ENCODE results near the gene STK32B. TPM values are rescaled to one million over a fixed set of nuclear protein-coding genes. Genes with fewer than 3 reads are reported as not detected.

STK32B gene
- total RNA-seq, 1 experiment from 2014 or later = not detected

DNA sequence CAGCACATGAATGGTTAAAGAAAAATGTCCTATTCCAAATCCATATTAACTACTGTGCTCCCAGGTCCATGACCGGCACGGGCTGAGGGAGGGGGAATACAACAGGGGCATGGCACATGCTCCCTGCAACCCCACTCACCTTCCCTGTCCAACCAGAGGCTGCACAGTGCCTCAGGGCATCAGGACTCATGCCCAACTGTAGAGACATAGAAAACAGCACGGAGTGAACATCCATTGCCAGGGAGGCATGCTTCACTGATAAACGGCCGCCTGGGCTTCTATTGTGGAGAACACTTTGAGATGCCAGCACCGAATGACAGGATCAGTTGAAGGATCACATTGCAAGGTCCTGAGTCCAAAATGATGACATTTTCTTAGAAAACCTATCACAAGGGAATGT lies 140.6 kb downstream of the STK32B start:
- no TSS peak for BruUV-seq (replicated peaks)
- peaks cover 3% of the 10 kb centered on the region for H3K9me3 Mint-ChIP-seq (ENCODE audit: low read depth, unreplicated experiment)
- CTCF ChIA-PET = no interaction called here
- no peak overlapping the region for H3K27ac Mint-ChIP-seq (ENCODE audit: unreplicated experiment)
- no peaks in the 10 kb centered on the region for H3K4me1 Mint-ChIP-seq (ENCODE audit: low read depth, unreplicated experiment)
- no peak for DNase-seq
- intact Hi-C loops (cut with micrococcal nuclease; ENCODE audit: unreplicated experiment) = no loop called here
- TF ChIP-seq, protein P1, sequence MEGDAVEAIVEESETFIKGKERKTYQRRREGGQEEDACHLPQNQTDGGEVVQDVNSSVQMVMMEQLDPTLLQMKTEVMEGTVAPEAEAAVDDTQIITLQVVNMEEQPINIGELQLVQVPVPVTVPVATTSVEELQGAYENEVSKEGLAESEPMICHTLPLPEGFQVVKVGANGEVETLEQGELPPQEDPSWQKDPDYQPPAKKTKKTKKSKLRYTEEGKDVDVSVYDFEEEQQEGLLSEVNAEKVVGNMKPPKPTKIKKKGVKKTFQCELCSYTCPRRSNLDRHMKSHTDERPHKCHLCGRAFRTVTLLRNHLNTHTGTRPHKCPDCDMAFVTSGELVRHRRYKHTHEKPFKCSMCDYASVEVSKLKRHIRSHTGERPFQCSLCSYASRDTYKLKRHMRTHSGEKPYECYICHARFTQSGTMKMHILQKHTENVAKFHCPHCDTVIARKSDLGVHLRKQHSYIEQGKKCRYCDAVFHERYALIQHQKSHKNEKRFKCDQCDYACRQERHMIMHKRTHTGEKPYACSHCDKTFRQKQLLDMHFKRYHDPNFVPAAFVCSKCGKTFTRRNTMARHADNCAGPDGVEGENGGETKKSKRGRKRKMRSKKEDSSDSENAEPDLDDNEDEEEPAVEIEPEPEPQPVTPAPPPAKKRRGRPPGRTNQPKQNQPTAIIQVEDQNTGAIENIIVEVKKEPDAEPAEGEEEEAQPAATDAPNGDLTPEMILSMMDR (IDR thresholded peaks at IDR 0.05; ENCODE audit: unreplicated experiment) = no peak
- H3K4me3 Mint-ChIP-seq (ENCODE audit: low read depth, unreplicated experiment) = no peak overlapping the region
- H3K27me3 Mint-ChIP-seq (ENCODE audit: unreplicated experiment) = no peaks in the 10 kb centered on the region
- H3K36me3 Mint-ChIP-seq (ENCODE audit: insufficient read depth, unreplicated experiment) = no peaks in the 10 kb centered on the region

DNA sequence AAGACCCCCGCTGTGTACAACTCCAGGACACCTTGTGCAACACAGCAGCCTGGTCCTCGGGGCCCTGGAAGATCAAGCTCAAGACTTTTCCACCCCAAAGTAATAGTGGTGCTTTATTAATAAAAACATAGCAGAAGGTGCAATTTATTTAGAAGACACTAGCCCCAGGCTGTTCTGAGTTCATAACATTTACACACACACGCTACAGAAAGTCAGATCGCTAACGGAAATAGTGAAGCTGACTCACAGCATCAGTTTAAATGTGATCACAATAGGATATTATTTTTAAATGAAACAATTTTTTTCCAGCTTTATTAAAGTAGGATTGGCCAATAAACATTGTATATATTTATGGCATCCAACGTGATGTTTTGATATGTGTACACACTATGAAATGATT lies 141.0 kb downstream of the STK32B start:
- no peak overlapping the region for H3K4me3 Mint-ChIP-seq (ENCODE audit: low read depth, unreplicated experiment)
- CTCF ChIA-PET = no interaction called here
- no peaks in the 10 kb centered on the region for H3K27me3 Mint-ChIP-seq (ENCODE audit: unreplicated experiment)
- no TSS peak for BruUV-seq (replicated peaks)
- peaks cover 3% of the 10 kb centered on the region for H3K9me3 Mint-ChIP-seq (ENCODE audit: low read depth, unreplicated experiment)
- no peaks in the 10 kb centered on the region for H3K4me1 Mint-ChIP-seq (ENCODE audit: low read depth, unreplicated experiment)
- intact Hi-C loops (cut with micrococcal nuclease; ENCODE audit: unreplicated experiment) = no loop called here
- no peaks in the 10 kb centered on the region for H3K36me3 Mint-ChIP-seq (ENCODE audit: insufficient read depth, unreplicated experiment)
- TF ChIP-seq, protein P1 (IDR thresholded peaks at IDR 0.05; ENCODE audit: unreplicated experiment) = no peak
- no peak for DNase-seq
- no peak overlapping the region for H3K27ac Mint-ChIP-seq (ENCODE audit: unreplicated experiment)

DNA sequence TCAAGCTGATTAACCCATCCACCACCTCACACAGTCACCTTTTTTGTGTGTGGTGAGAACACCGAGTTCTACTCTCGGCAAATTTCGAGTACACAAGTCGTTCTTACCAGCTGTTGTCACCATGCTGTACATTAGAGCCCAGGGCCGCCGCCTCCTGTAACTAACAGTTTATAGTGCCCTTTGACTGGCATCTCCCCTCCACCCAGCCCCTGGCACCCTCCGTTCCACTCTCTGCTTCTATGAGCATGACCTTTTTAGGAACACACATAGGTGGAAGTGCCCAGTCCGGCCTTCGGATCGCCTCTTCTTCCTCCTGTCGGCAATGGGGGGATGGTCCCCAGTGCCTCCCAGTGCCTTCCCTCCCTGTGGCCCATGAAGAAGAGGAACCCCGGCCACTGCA lies 141.4 kb downstream of the STK32B start:
- no peaks in the 10 kb centered on the region for H3K4me1 Mint-ChIP-seq (ENCODE audit: low read depth, unreplicated experiment)
- H3K9me3 Mint-ChIP-seq (ENCODE audit: low read depth, unreplicated experiment) = peaks cover 3% of the 10 kb centered on the region
- no TSS peak for BruUV-seq (replicated peaks)
- H3K36me3 Mint-ChIP-seq (ENCODE audit: insufficient read depth, unreplicated experiment) = no peaks in the 10 kb centered on the region
- TF ChIP-seq, protein P1 (IDR thresholded peaks at IDR 0.05; ENCODE audit: unreplicated experiment) = no peak
- DNase-seq = no peak
- intact Hi-C loops (cut with micrococcal nuclease; ENCODE audit: unreplicated experiment) = no loop called here
- no peak overlapping the region for H3K4me3 Mint-ChIP-seq (ENCODE audit: low read depth, unreplicated experiment)
- H3K27me3 Mint-ChIP-seq (ENCODE audit: unreplicated experiment) = no peaks in the 10 kb centered on the region
- CTCF ChIA-PET = no interaction called here
- H3K27ac Mint-ChIP-seq (ENCODE audit: unreplicated experiment) = no peak overlapping the region

DNA sequence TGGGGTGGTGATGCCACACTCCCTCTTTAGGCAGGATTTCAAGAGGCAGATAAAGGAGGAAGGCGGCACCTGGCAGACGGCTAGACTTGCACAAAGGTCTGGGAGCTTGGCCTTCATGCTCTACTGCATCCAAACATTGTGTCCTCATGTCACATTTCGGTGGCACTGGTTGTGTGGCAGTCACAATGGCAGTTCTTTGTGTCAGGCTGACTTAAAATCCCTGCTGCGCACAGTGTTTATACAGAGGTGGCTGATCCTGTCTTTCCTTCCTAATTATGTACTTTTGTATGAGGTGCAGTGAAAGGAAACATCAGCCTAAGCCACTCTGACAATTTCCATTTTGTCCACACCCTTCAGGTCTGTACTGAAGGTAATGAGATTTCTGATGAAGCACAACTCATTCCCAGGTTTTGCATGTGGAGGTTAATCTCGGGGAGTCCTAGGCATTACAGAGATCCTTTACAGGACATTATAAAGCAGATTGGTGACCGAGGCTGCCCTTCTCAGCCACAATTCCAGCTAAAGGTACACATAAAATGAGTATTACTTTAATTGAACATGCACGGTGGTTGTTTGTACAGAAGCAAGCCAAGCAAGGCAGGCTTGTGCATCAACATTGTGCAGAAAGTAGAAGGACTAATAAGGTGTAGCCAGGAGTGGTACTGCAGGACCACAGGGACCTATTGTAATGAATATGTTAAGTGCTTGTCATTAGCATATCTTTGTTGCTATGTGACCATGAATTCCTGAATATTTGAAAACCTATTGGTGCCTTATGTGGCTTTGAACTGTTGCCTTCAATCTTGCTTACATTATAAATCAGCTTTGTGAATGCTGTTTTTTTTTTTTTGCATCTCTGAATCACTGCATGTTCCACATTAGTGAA lies 147.6 kb downstream of the STK32B start:
- Mint-ChIP-seq H3K27ac (ENCODE audit: unreplicated experiment) (no peak overlapping the region), H3K9me3 (ENCODE audit: low read depth, unreplicated experiment) (peaks cover 9% of the 10 kb centered on the region), H3K36me3 (ENCODE audit: insufficient read depth, unreplicated experiment) (no peaks in the 10 kb centered on the region), H3K27me3 (ENCODE audit: unreplicated experiment) (no peaks in the 10 kb centered on the region), H3K4me3 (ENCODE audit: low read depth, unreplicated experiment) (no peak overlapping the region), H3K4me1 (ENCODE audit: low read depth, unreplicated experiment) (no peaks in the 10 kb centered on the region)
- intact Hi-C loops (cut with micrococcal nuclease; ENCODE audit: unreplicated experiment) = no loop called here
- DNase-seq = no peak
- CTCF ChIA-PET = no interaction called here
- no TSS peak for BruUV-seq (replicated peaks)
- TF ChIP-seq, protein P1 (IDR thresholded peaks at IDR 0.05; ENCODE audit: unreplicated experiment) = no peak
